Liver (tissue), 9 donors: Measurements from ENCODE around the gene GSK3B. TPM values are rescaled to one million over a fixed set of nuclear protein-coding genes. Genes with fewer than 3 reads are reported as not detected.

Experiments
- DNase-seq: peaks from one replicate; pipeline ENCODE4 v3.0.0-alpha.2; 2017; ENCODE audit warnings: low spot score
- H3K27ac ChIP-seq, 2 donors: one replicate each; pipeline ENCODE4 v1.7.0; 2013; ENCODE audit warnings: inconsistent platforms in 2 of 2, low read length in 2 of 2, control low read depth in 1 of 2, low read depth in 1 of 2, mild to moderate bottlenecking in 1 of 2
- H3K27me3 ChIP-seq, 4 donors: one replicate each; pipeline versions ENCODE4 v1.6.1 to v1.7.0; 2013; ENCODE audit warnings: low read length in 3 of 4, inconsistent platforms in 1 of 4, mild to moderate bottlenecking in 1 of 4, moderate library complexity in 1 of 4; ENCODE audit not compliant: control insufficient read depth in 4 of 4, insufficient read depth in 4 of 4
- H3K36me3 ChIP-seq, 4 donors: one replicate each; pipeline versions ENCODE4 v1.6.1 to v1.7.0; 2013; ENCODE audit warnings: low read length in 3 of 4, mild to moderate bottlenecking in 3 of 4, low read depth in 1 of 4, moderate library complexity in 1 of 4; ENCODE audit not compliant: control insufficient read depth in 4 of 4, insufficient read depth in 3 of 4
- H3K4me1 ChIP-seq, 4 donors: one replicate each; pipeline versions ENCODE4 v1.6.1 to v1.7.0; 2013; ENCODE audit warnings: low read length in 3 of 4, mild to moderate bottlenecking in 3 of 4, moderate library complexity in 1 of 4; ENCODE audit not compliant: control insufficient read depth in 4 of 4, insufficient read depth in 4 of 4
- H3K4me3 ChIP-seq, 3 donors: one replicate each; pipeline versions ENCODE4 v1.6.1 to v1.7.0; 2013; ENCODE audit warnings: low read length in 3 of 3, control low read depth in 1 of 3, low read depth in 1 of 3, mild to moderate bottlenecking in 1 of 3
- H3K9ac ChIP-seq, 2 donors: one replicate each; pipeline ENCODE4 v1.7.0; 2013; ENCODE audit warnings: low read length in 2 of 2, mild to moderate bottlenecking in 2 of 2, moderate library complexity in 2 of 2, control low read depth in 1 of 2, low read depth in 1 of 2
- H3K9me3 ChIP-seq, 4 donors: one replicate each; pipeline versions ENCODE4 v1.6.1 to v1.7.0; 2013; ENCODE audit warnings: low read length in 3 of 4; ENCODE audit not compliant: control insufficient read depth in 4 of 4
- EGR1 ChIP-seq, 2 donors: IDR thresholded peaks; 2 replicates each; pipeline ENCODE4 v1.6.1; 2016 to 2018; ENCODE audit warnings: antibody characterized with exemption in 2 of 2, low read depth in 2 of 2
- FOXA1 ChIP-seq: IDR thresholded peaks from 2 replicates; pipeline ENCODE4 v1.6.1; 2016; ENCODE audit warnings: antibody characterized with exemption
- FOXA2 ChIP-seq: IDR thresholded peaks from 2 replicates; pipeline ENCODE4 v1.6.1; 2016; ENCODE audit warnings: antibody characterized with exemption
- GABPA ChIP-seq, 2 donors: IDR thresholded peaks in 1 of 2; conservative IDR thresholded peaks in 1 of 2; 2 replicates each; pipeline ENCODE4 v1.6.1; 2016; ENCODE audit warnings: antibody characterized with exemption in 2 of 2, mild to moderate bottlenecking in 1 of 2, moderate library complexity in 1 of 2
- HNF4A ChIP-seq, 2 donors: conservative IDR thresholded peaks; 2 replicates each; pipeline ENCODE4 v1.6.1; 2016; ENCODE audit warnings: antibody characterized with exemption in 2 of 2, mild to moderate bottlenecking in 2 of 2
- HNF4G ChIP-seq: IDR thresholded peaks from 2 replicates; pipeline ENCODE4 v1.6.1; 2016; ENCODE audit warnings: antibody characterized with exemption
- JUND ChIP-seq, 2 donors: IDR thresholded peaks; 2 replicates each; pipeline ENCODE4 v1.6.1; 2016; ENCODE audit warnings: antibody characterized with exemption in 2 of 2
- NR2F2 ChIP-seq: IDR thresholded peaks from 2 replicates; pipeline ENCODE4 v1.6.1; 2016; ENCODE audit warnings: antibody characterized with exemption
- RAD21 ChIP-seq, 2 donors: IDR thresholded peaks; 2 replicates each; pipeline ENCODE4 v1.6.1; 2016; ENCODE audit warnings: antibody characterized with exemption in 2 of 2, mild to moderate bottlenecking in 2 of 2
- RXRA ChIP-seq, 2 donors: IDR thresholded peaks; 2 replicates each; pipeline ENCODE4 v1.6.1; 2017 to 2018; ENCODE audit warnings: antibody characterized with exemption in 2 of 2, mild to moderate bottlenecking in 1 of 2
- SP1 ChIP-seq: IDR thresholded peaks from 2 replicates; pipeline ENCODE4 v1.6.1; 2018; ENCODE audit warnings: antibody characterized with exemption, mild to moderate bottlenecking
- TAF1 ChIP-seq: conservative IDR thresholded peaks from 2 replicates; pipeline ENCODE4 v1.6.1; 2016; ENCODE audit warnings: antibody characterized with exemption, mild to moderate bottlenecking
- YY1 ChIP-seq: IDR thresholded peaks from 2 replicates; pipeline ENCODE4 v1.6.1; 2016; ENCODE audit warnings: antibody characterized with exemption, mild to moderate bottlenecking
- WGBS: extraction: QIAGEN DNeasy Blood & Tissue Kit; methylation state at CpG from one replicate; pipeline ENCODE4 v1.1.7; 2013; 5-methylcytosine and 5-hydroxymethylcytosine counted together
- polyA plus RNA-seq, 2 donors: library from polyadenylated mRNA; stranded (reverse) in 1 of 2; unstranded in 1 of 2; fragments of 200-250 nt in 1 of 2; fragments of >200 nt in 1 of 2; fragmentation: Nextera tagmentation in 1 of 2; extraction: Ambion mirVana in 1 of 2; gene quantifications; one replicate each; pipeline versions ENCODE4 v1.2.1 to v1.2.3, GENCODE V29; 2013 to 2015
- total RNA-seq, 2 donors: library from RNA; depleted of rRNA; stranded (reverse); fragments of >200 nt; gene quantifications; one replicate each; pipeline ENCODE4 v1.2.3, GENCODE V29; 2014
- TF ChIP-seq, protein P1 (sequence below): IDR thresholded peaks from 2 replicates; pipeline ENCODE4 v1.6.1; 2016; ENCODE audit warnings: antibody characterized with exemption
- TF ChIP-seq, protein P2 (sequence below): fragments of 150-350 bp; IDR thresholded peaks from 2 replicates; pipeline ENCODE4 v1.5.1; 2017; ENCODE audit warnings: improper control_type of control experiment, low read depth, low read length; ENCODE audit not compliant: missing input control
- TF ChIP-seq, protein P3 (sequence below): IDR thresholded peaks from 2 replicates; pipeline ENCODE4 v1.6.1; 2016; ENCODE audit warnings: antibody characterized with exemption, mild to moderate bottlenecking
- TF ChIP-seq, protein P4 (sequence below): IDR thresholded peaks from 2 replicates; pipeline ENCODE4 v1.6.1; 2016; ENCODE audit warnings: antibody characterized with exemption
- TF ChIP-seq, protein P5 (sequence below): IDR thresholded peaks from 2 replicates; pipeline ENCODE4 v1.6.1; 2016; ENCODE audit warnings: antibody characterized with exemption
- donor health status: healthy.
- donor health status: healthy.
- donor health status: healthy.
- donor health status: healthy.
- donor health status: healthy.

The GSK3B gene
- total and polyA plus RNA-seq, 4 donors: 10.5 to 20.8 (median 18.5) TPM

DNA sequence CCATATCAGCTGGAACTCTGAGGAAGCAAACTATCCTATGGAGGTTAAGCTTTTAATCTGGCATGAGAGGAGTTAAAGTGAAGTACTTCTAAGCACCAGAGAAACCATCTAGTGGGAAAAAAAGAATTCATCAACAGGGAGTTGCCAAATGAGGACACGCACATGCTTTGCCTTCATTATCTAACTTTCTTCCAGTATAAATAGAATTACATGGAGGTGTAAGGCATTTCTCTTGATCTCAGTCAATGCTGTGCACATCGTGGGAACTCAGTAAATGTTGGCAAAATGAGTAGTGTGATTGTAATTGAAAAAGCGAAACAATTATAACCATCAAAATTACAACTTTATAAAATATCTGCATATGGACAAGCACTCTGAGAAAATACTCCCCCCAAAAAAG is 8.0 kb upstream of the GSK3B start (continued):
- TF ChIP-seq GABPA (IDR thresholded peaks at IDR 0.05 in 1 of 2, conservative IDR thresholded peaks at IDR 0.05 in 1 of 2): no peak
- no peak for TF ChIP-seq TAF1
- TF ChIP-seq, protein P1, sequence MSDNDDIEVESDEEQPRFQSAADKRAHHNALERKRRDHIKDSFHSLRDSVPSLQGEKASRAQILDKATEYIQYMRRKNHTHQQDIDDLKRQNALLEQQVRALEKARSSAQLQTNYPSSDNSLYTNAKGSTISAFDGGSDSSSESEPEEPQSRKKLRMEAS: no peak
- no peak for TF ChIP-seq RAD21 (IDR thresholded peaks at IDR 0.05)
- TF ChIP-seq JUND (IDR thresholded peaks at IDR 0.05): no peak
- no peak for TF ChIP-seq HNF4A (conservative IDR thresholded peaks at IDR 0.05)

DNA sequence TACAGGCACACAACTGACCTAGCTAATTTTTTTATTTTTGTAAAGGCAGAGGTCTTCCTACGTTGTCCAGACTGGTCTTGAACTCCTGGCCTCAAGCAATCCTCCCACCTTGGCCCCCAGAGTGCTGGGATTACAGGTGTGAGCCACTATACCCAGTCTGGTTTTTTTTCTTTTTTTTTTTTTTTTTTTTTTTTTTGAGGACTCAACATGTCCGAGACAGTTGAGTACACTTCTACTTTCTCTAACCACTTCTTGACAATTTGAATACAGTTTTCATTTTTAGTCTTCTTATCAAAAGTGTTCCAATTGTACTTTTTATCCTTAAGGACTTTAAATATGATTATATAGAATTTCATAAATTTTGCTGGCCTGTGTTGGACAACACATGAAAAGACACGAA is 7.4 kb upstream of the GSK3B start:
- DNase-seq: no peak
- Histone ChIP-seq H3K36me3 (peaks cover 0 to 2% (median 1%) of the 10 kb centered on the region in 4 donors), H3K9ac (no peak overlapping the region), H3K4me1 (peaks cover 0 to 15% (median 9%) of the 10 kb centered on the region in 4 donors), H3K9me3 (no peaks in the 10 kb centered on the region), H3K27me3 (no peaks in the 10 kb centered on the region), H3K4me3 (no peak overlapping the region), H3K27ac (no peak overlapping the region)
- 94% methylated on average over 3 of the region's 3 CpGs for WGBS
- TF ChIP-seq NR2F2: no peak
- TF ChIP-seq SP1: no peak
- TF ChIP-seq JUND (IDR thresholded peaks at IDR 0.05): no peak
- no peak for TF ChIP-seq YY1
- TF ChIP-seq FOXA1: no peak
- TF ChIP-seq, protein P2, sequence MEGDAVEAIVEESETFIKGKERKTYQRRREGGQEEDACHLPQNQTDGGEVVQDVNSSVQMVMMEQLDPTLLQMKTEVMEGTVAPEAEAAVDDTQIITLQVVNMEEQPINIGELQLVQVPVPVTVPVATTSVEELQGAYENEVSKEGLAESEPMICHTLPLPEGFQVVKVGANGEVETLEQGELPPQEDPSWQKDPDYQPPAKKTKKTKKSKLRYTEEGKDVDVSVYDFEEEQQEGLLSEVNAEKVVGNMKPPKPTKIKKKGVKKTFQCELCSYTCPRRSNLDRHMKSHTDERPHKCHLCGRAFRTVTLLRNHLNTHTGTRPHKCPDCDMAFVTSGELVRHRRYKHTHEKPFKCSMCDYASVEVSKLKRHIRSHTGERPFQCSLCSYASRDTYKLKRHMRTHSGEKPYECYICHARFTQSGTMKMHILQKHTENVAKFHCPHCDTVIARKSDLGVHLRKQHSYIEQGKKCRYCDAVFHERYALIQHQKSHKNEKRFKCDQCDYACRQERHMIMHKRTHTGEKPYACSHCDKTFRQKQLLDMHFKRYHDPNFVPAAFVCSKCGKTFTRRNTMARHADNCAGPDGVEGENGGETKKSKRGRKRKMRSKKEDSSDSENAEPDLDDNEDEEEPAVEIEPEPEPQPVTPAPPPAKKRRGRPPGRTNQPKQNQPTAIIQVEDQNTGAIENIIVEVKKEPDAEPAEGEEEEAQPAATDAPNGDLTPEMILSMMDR: no peak
- TF ChIP-seq FOXA2: no peak
- no peak for TF ChIP-seq RXRA (IDR thresholded peaks at IDR 0.05)
- TF ChIP-seq, protein P3, sequence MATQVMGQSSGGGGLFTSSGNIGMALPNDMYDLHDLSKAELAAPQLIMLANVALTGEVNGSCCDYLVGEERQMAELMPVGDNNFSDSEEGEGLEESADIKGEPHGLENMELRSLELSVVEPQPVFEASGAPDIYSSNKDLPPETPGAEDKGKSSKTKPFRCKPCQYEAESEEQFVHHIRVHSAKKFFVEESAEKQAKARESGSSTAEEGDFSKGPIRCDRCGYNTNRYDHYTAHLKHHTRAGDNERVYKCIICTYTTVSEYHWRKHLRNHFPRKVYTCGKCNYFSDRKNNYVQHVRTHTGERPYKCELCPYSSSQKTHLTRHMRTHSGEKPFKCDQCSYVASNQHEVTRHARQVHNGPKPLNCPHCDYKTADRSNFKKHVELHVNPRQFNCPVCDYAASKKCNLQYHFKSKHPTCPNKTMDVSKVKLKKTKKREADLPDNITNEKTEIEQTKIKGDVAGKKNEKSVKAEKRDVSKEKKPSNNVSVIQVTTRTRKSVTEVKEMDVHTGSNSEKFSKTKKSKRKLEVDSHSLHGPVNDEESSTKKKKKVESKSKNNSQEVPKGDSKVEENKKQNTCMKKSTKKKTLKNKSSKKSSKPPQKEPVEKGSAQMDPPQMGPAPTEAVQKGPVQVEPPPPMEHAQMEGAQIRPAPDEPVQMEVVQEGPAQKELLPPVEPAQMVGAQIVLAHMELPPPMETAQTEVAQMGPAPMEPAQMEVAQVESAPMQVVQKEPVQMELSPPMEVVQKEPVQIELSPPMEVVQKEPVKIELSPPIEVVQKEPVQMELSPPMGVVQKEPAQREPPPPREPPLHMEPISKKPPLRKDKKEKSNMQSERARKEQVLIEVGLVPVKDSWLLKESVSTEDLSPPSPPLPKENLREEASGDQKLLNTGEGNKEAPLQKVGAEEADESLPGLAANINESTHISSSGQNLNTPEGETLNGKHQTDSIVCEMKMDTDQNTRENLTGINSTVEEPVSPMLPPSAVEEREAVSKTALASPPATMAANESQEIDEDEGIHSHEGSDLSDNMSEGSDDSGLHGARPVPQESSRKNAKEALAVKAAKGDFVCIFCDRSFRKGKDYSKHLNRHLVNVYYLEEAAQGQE: no peak
- no peak for TF ChIP-seq EGR1 (IDR thresholded peaks at IDR 0.05; ENCODE audit: low read depth in 2 of 2)
- TF ChIP-seq, protein P4, sequence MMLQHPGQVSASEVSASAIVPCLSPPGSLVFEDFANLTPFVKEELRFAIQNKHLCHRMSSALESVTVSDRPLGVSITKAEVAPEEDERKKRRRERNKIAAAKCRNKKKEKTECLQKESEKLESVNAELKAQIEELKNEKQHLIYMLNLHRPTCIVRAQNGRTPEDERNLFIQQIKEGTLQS: no peak
- TF ChIP-seq, protein P1: no peak
- TF ChIP-seq, protein P5, sequence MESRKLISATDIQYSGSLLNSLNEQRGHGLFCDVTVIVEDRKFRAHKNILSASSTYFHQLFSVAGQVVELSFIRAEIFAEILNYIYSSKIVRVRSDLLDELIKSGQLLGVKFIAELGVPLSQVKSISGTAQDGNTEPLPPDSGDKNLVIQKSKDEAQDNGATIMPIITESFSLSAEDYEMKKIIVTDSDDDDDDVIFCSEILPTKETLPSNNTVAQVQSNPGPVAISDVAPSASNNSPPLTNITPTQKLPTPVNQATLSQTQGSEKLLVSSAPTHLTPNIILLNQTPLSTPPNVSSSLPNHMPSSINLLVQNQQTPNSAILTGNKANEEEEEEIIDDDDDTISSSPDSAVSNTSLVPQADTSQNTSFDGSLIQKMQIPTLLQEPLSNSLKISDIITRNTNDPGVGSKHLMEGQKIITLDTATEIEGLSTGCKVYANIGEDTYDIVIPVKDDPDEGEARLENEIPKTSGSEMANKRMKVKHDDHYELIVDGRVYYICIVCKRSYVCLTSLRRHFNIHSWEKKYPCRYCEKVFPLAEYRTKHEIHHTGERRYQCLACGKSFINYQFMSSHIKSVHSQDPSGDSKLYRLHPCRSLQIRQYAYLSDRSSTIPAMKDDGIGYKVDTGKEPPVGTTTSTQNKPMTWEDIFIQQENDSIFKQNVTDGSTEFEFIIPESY: no peak
- no peak for TF ChIP-seq HNF4A (conservative IDR thresholded peaks at IDR 0.05)
- TF ChIP-seq RAD21 (IDR thresholded peaks at IDR 0.05): no peak
- TF ChIP-seq TAF1: no peak
- TF ChIP-seq GABPA (IDR thresholded peaks at IDR 0.05 in 1 of 2, conservative IDR thresholded peaks at IDR 0.05 in 1 of 2): no peak
- no peak for TF ChIP-seq HNF4G
